ENCODE results near the gene ANO1.

ANO1 gene

GRCh38 chr11:70145071-70145470, 67.0 kb downstream of the ANO1 start:
- no peak for TF ChIP-seq CTCF (IDR thresholded peaks at IDR 0.05; ENCODE audit: low read depth, low read length)
- H3K4me3 ChIP-seq (ENCODE audit: low read depth, low read length), result no peak overlapping the region

- H3K4me3 ChIP-seq (ENCODE audit: low read depth, low read length), result no peak overlapping the region
- no peak for TF ChIP-seq CTCF (IDR thresholded peaks at IDR 0.05; ENCODE audit: low read depth, low read length)
Observed at GRCh38 chr11:70145841-70146240, 67.7 kb downstream of the ANO1 start.

GRCh38 chr11:70146299-70146698, 68.2 kb downstream of the ANO1 start:
- TF ChIP-seq CTCF (IDR thresholded peaks at IDR 0.05; ENCODE audit: low read depth, low read length), result no peak
- no peak overlapping the region for H3K4me3 ChIP-seq (ENCODE audit: low read depth, low read length)

- TF ChIP-seq CTCF (IDR thresholded peaks at IDR 0.05; ENCODE audit: low read depth, low read length), result no peak
Observed at GRCh38 chr11:70146895-70147520, 68.9 kb downstream of the ANO1 start.

GRCh38 chr11:70147668-70148067, 69.6 kb downstream of the ANO1 start:
- H3K4me3 ChIP-seq (ENCODE audit: low read depth, low read length), result no peak overlapping the region
- no peak for TF ChIP-seq CTCF (IDR thresholded peaks at IDR 0.05; ENCODE audit: low read depth, low read length)

More at GRCh38 chr11:70146895-70147520, 68.9 kb downstream of the ANO1 start:
- no peak overlapping the region for H3K4me3 ChIP-seq (ENCODE audit: low read depth, low read length)

GRCh38 chr11:70151671-70152070, 73.6 kb downstream of the ANO1 start:
- no peak for TF ChIP-seq CTCF (IDR thresholded peaks at IDR 0.05; ENCODE audit: low read depth, low read length)
- H3K4me3 ChIP-seq (ENCODE audit: low read depth, low read length), result no peak overlapping the region

GRCh38 chr11:70153133-70153727, 75.1 kb downstream of the ANO1 start:
- no peak for TF ChIP-seq CTCF (IDR thresholded peaks at IDR 0.05; ENCODE audit: low read depth, low read length)
- no peak overlapping the region for H3K4me3 ChIP-seq (ENCODE audit: low read depth, low read length)
